Breast epithelium (tissue), 3 donors: ENCODE data around the gene WWP2.

Experiments
- CTCF ChIP-seq, 3 donors: fragments of 450-650 bp; IDR thresholded peaks; one replicate each; pipeline ENCODE4 v1.5.1; 2016 to 2017; ENCODE audit warnings: antibody characterized with exemption in 3 of 3, mild to moderate bottlenecking in 3 of 3, moderate library complexity in 3 of 3
- POLR2A ChIP-seq: fragments of 450-650 bp; IDR thresholded peaks from one replicate; pipeline ENCODE4 v1.6.1; 2016; ENCODE audit warnings: antibody characterized with exemption, mild to moderate bottlenecking, moderate library complexity
- POLR2AphosphoS5 ChIP-seq, 3 donors: sonication (generic); formaldehyde crosslinking; IDR thresholded peaks; one replicate each; pipeline ENCODE4 v1.6.1; 2017; ENCODE audit warnings: antibody characterized with exemption in 3 of 3

- TF ChIP-seq CTCF (IDR thresholded peaks at IDR 0.05) (no peak), POLR2AphosphoS5 (IDR thresholded peaks at IDR 0.05) (peak in 2 of 3 donors; percentile 13 to 54), POLR2A (peak; percentile 21)
Observed at GRCh38 chr16:69924777-69925191, 162.7 kb downstream of the WWP2 start.
